OCI-LY3 (cell line): Measurements from ENCODE around the gene PXDC1.

Source experiments
- H2AFZ ChIP-seq: fragments of 200-600, 300-600 bp; shearing (Covaris generic); 2 replicates; pipeline ENCODE4 v1.6.0; 2014; ENCODE audit warnings: antibody characterized with exemption, low read depth, low read length
- H3K27ac ChIP-seq: fragments of 200-600, 300-600 bp; sonication (generic); 2 replicates; pipeline ENCODE4 v1.5.1; 2014; ENCODE audit warnings: mild to moderate bottlenecking, low read length, moderate library complexity, mixed read lengths
- H3K27me3 ChIP-seq: fragments of 200-600, 300-600 bp; sonication (generic); 2 replicates; pipeline ENCODE4 v1.6.1; 2014; ENCODE audit warnings: low read depth, low read length, mixed read lengths
- H3K36me3 ChIP-seq: fragments of 200-600, 300-600 bp; sonication (generic); replicated peaks from 2 replicates; pipeline ENCODE3; 2014; ENCODE audit warnings: low read depth, low read length, mixed read lengths
- H3K4me1 ChIP-seq: fragments of 300-600, 200-600 bp; sonication (generic); 2 replicates; pipeline ENCODE4 v1.6.1; 2014; ENCODE audit warnings: low read length, mixed read lengths
- H3K4me2 ChIP-seq: fragments of 200-600, 300-600 bp; sonication (generic); 2 replicates; pipeline ENCODE4 v1.6.1; 2014; ENCODE audit warnings: low read length, mixed read lengths
- H3K4me3 ChIP-seq: fragments of 300-600, 200-600 bp; sonication (generic); 2 replicates; pipeline ENCODE4 v1.5.1; 2014; ENCODE audit warnings: antibody characterized with exemption, mild to moderate bottlenecking, low read length, moderate library complexity
- H3K79me2 ChIP-seq: fragments of 300-600, 200-600 bp; shearing (Covaris generic); 2 replicates; pipeline ENCODE4 v1.6.1; 2014; ENCODE audit warnings: mild to moderate bottlenecking, low read length, mixed read lengths
- H3K9ac ChIP-seq: fragments of 300-600, 200-600 bp; shearing (Covaris generic); 2 replicates; pipeline ENCODE4 v1.6.0; 2014; ENCODE audit warnings: mild to moderate bottlenecking, low read length, moderate library complexity
- H3K9me3 ChIP-seq: fragments of 200-600, 300-600 bp; shearing (Covaris generic); 2 replicates; pipeline ENCODE4 v1.6.1; 2014; ENCODE audit warnings: low read length, mixed read lengths; ENCODE audit not compliant: insufficient read depth
- H4K20me1 ChIP-seq: fragments of 200-600, 300-600 bp; sonication (generic); 2 replicates; pipeline ENCODE4 v1.6.1; 2016; ENCODE audit warnings: low read length, mixed read lengths; ENCODE audit not compliant: insufficient read depth
- CTCF ChIP-seq: fragments of 200-600, 300-600 bp; sonication (generic); IDR thresholded peaks from 2 replicates; pipeline ENCODE4 v1.5.1; 2014; ENCODE audit warnings: antibody characterized with exemption, low read length, low read depth
- EZH2phosphoT487 ChIP-seq: fragments of 200-600 bp; shearing (Covaris generic); IDR thresholded peaks from 2 replicates; pipeline ENCODE4 v1.6.1; 2018; ENCODE audit warnings: antibody characterized with exemption, mixed run types, low read depth

The PXDC1 gene

GRCh38 chr6:3747100-3747737, 4.3 kb downstream of the PXDC1 start:
- Histone ChIP-seq H3K27ac (no peak overlapping the region), H3K4me2 (peak overlapping the region; percentile 75), H3K4me3 (no peak overlapping the region), H3K79me2 (no peaks in the 10 kb centered on the region), H3K9me3 (no peaks in the 10 kb centered on the region), H3K27me3 (no peaks in the 10 kb centered on the region; the same call in 1 of the 2 replicates), H3K36me3 (no peaks in the 10 kb centered on the region), H3K9ac (no peak overlapping the region), H4K20me1 (no peaks in the 10 kb centered on the region), H3K4me1 (peaks cover 37% of the 10 kb centered on the region), H2AFZ (no peak overlapping the region)
- TF ChIP-seq EZH2phosphoT487: no peak
- TF ChIP-seq CTCF: no peak

GRCh38 chr6:3746696-3747095, 4.8 kb downstream of the PXDC1 start:
- Histone ChIP-seq H3K27ac (no peak overlapping the region), H3K9ac (no peak overlapping the region), H3K4me3 (peak overlapping the region; percentile 56; the same call in 1 of the 2 replicates), H4K20me1 (no peaks in the 10 kb centered on the region), H2AFZ (peak overlapping the region; percentile 74; the same call in 1 of the 2 replicates), H3K27me3 (peaks cover 5% of the 10 kb centered on the region), H3K36me3 (no peaks in the 10 kb centered on the region), H3K79me2 (no peaks in the 10 kb centered on the region), H3K4me2 (peak overlapping the region; percentile 75), H3K4me1 (peaks cover 41% of the 10 kb centered on the region), H3K9me3 (no peaks in the 10 kb centered on the region)
- TF ChIP-seq CTCF: no peak
- no peak for TF ChIP-seq EZH2phosphoT487

DNA sequence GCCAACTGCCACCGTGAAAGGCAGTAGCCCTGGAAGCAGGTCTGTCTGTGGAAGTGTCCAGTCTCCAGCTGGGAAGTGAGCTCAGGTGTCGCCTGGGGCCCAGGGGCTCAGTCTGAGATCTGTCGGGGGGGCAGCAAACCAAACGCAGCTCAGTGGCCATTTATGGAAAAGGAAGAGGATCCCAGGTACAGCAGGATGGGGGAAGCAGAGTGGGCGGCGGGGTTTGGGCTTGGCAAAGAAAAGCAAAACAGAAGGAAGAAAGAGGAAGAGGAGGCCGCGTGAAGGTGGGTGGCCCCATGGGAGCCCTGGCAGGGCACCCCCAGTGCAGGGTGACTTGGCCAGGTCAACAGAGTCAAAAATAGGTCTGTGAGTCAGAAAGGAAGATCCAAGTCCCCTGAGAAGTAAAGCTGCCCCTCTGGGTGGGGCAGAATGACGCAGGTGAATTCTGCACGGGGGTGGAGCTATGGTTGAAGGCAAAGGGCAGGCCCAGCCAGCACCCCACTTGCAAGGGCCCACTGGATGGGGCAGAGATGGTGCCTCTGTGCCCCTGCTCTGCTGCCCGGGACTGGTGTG, 5.3 kb downstream of the PXDC1 start:
- H3K27ac ChIP-seq: no peak overlapping the region
- peak overlapping the region; percentile 56 for H3K4me3 ChIP-seq
- H3K4me2 ChIP-seq: peak overlapping the region; percentile 75
- peak overlapping the region; percentile 74 for H2AFZ ChIP-seq
- H3K9me3 ChIP-seq: no peaks in the 10 kb centered on the region
- H3K36me3 ChIP-seq: no peaks in the 10 kb centered on the region
- H4K20me1 ChIP-seq: no peaks in the 10 kb centered on the region
- peaks cover 7% of the 10 kb centered on the region for H3K27me3 ChIP-seq
- no peak overlapping the region for H3K9ac ChIP-seq
- no peaks in the 10 kb centered on the region for H3K79me2 ChIP-seq
- TF ChIP-seq CTCF (no peak), EZH2phosphoT487 (no peak)
- H3K4me1 ChIP-seq: peaks cover 41% of the 10 kb centered on the region

DNA sequence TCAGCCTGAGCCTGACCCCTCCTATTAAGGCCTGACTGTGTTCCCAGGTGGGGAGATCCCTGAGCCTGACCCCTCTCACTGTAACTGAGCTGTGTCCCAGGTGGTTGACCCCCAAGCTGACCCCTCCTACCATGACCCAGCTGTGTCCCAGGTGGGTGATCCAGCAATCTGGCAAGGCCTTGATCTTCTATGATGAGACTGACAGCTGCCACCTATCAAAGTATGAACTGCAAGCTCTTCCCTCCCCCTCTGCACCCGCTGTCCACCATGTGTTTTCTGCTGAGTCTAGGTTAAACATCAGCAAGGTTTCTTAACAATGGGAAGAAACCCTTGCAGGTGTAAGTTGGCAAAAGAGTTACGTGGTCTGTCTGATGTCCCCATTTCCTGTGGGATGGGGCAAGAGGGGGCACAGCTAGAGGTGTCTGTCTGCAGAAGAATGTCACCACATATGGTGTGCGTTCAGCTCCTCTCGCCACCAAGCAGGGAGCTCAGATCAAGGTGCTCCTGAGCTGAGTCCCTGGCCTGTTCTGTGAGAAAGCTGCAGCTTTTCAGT, 5.9 kb downstream of the PXDC1 start:
- no peak for TF ChIP-seq EZH2phosphoT487
- TF ChIP-seq CTCF: no peak
- H3K4me2 ChIP-seq: peak overlapping the region; percentile 75
- no peak overlapping the region for H3K9ac ChIP-seq
- 0 out of 2 replicates have a peak overlapping the region, but pooled peaks have one; percentile 74 for H2AFZ ChIP-seq
- peaks cover 41% of the 10 kb centered on the region for H3K4me1 ChIP-seq
- H3K9me3 ChIP-seq: no peaks in the 10 kb centered on the region
- no peaks in the 10 kb centered on the region for H3K79me2 ChIP-seq
- H3K27me3 ChIP-seq: peaks cover 7% of the 10 kb centered on the region
- no peaks in the 10 kb centered on the region for H4K20me1 ChIP-seq
- H3K27ac ChIP-seq: no peak overlapping the region
- H3K4me3 ChIP-seq: peak overlapping the region; percentile 56; the same call in 1 of the 2 replicates
- H3K36me3 ChIP-seq: no peaks in the 10 kb centered on the region
